Endothelial cell of umbilical vein (primary cell): Measurements from ENCODE around the gene ZBTB20.

Experiments
- CTCF ChIP-seq, 2 donors: IDR thresholded peaks; 1 replicate in 1 of 2; 2 replicates in 1 of 2; pipeline ENCODE4 v1.5.1; 2011; ENCODE audit warnings: low read length in 2 of 2, mild to moderate bottlenecking in 2 of 2, moderate library complexity in 2 of 2, control low read depth in 1 of 2, inconsistent platforms in 1 of 2, low read depth in 1 of 2; ENCODE audit not compliant: insufficient read depth in 1 of 2; ENCODE audit errors: extremely low read depth in 1 of 2
- EZH2 ChIP-seq: IDR thresholded peaks from 2 replicates; pipeline ENCODE4 v1.6.1; 2012; ENCODE audit warnings: borderline replicate concordance, low read depth, mild to moderate bottlenecking, moderate library complexity, low read length, inconsistent platforms; ENCODE audit not compliant: severe bottlenecking
- FOS ChIP-seq: IDR thresholded peaks from 2 replicates; pipeline ENCODE4 v1.6.1; 2011; ENCODE audit warnings: mild to moderate bottlenecking, low read length, moderate library complexity, borderline replicate concordance; ENCODE audit not compliant: insufficient read depth
- GATA2 ChIP-seq: IDR thresholded peaks from 2 replicates; pipeline ENCODE4 v1.7.0; 2011; ENCODE audit warnings: low read depth, mild to moderate bottlenecking, moderate library complexity, mixed read lengths, low read length; ENCODE audit not compliant: insufficient read length, insufficient read depth
- POLR2A ChIP-seq: IDR thresholded peaks from 2 replicates; pipeline ENCODE4 v1.6.1; 2012; ENCODE audit warnings: low read depth, mild to moderate bottlenecking, control low read depth, low read length
- POLR2AphosphoS5 ChIP-seq: IDR thresholded peaks from 2 replicates; pipeline ENCODE4 v1.6.1; 2012; ENCODE audit warnings: low read depth, mild to moderate bottlenecking, control low read depth, low read length, moderate library complexity; ENCODE audit not compliant: insufficient read depth
- TF ChIP-seq, protein P1 (sequence below): IDR thresholded peaks from 2 replicates; pipeline ENCODE4 v1.6.1; 2011; ENCODE audit not compliant: insufficient read depth, insufficient read length

DNA sequence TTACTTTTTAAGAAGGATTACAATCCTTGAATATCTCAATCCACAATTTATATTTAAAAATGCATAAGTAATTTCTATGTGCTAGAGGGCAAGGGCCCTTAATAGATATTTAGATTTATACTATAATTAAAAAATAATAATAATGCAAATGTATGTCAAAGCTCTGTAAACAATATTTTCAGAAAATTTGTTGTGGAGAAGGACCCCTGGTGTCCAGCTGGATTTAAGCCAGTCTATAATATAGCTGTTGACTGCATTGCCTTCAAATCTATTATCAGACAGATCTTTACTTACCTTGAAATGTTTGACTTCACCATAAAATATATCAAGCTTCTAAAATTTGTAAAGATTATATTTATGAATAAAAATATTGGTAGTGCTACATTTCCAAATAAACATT lies 65.6 kb downstream of the ZBTB20 start:
- no peak for TF ChIP-seq CTCF (IDR thresholded peaks at IDR 0.05; ENCODE audit: extremely low read depth in 1 of 2, insufficient read depth in 1 of 2, low read depth in 1 of 2, low read length in 2 of 2)
- TF ChIP-seq, protein P1, sequence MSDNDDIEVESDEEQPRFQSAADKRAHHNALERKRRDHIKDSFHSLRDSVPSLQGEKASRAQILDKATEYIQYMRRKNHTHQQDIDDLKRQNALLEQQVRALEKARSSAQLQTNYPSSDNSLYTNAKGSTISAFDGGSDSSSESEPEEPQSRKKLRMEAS, result no peak
- no peak for TF ChIP-seq FOS
- no peak for TF ChIP-seq POLR2A
- TF ChIP-seq EZH2, result no peak
- TF ChIP-seq GATA2, result no peak
- TF ChIP-seq POLR2AphosphoS5, result no peak
